Adrenal gland (tissue), 5 donors: ENCODE measurements around the gene CCNH.

Experiments
- CTCF ChIP-seq, 6 experiments: fragments of 450-650 bp in 4 of 6; fragments of 200-600 bp in 2 of 6; sonication (generic) in 1 of 6; IDR thresholded peaks; 1 replicate in 5 of 6; 2 replicates in 1 of 6; pipeline versions ENCODE4 v1.5.1 to v1.8.0; 2016 to 2021; ENCODE audit warnings: antibody characterized with exemption in 6 of 6, mild to moderate bottlenecking in 2 of 6, moderate library complexity in 1 of 6
- POLR2A ChIP-seq, 2 donors: fragments of 450-650 bp; IDR thresholded peaks; one replicate each; pipeline ENCODE4 v1.6.1; 2017; ENCODE audit warnings: antibody characterized with exemption in 2 of 2, mild to moderate bottlenecking in 2 of 2, moderate library complexity in 1 of 2
- donor health status: DM: no; HTN: no; CAD: no.

- peak; percentile 58 to 84 (median 70) for TF ChIP-seq CTCF (IDR thresholded peaks at IDR 0.05)
- no peak for TF ChIP-seq POLR2A (IDR thresholded peaks at IDR 0.05)
Measured at GRCh38 chr5:87400305-87400899, 12.3 kb downstream of the CCNH start.
